Left renal pelvis (tissue), 4 donors: ENCODE data around the gene B3GNT9. TPM values are rescaled to one million over a fixed set of nuclear protein-coding genes. Genes with fewer than 3 reads are reported as not detected.

Source experiments
- DNase-seq, 4 donors: peaks; one replicate each; pipeline ENCODE4 v3.0.0-alpha.2; 2013; ENCODE audit warnings: low read depth in 4 of 4, low spot score in 3 of 4
- polyA plus RNA-seq, 4 donors: library from polyadenylated mRNA; unstranded; fragments of 120-200 nt; gene quantifications; one replicate each; pipeline ENCODE4 v1.2.1, GENCODE V29; 2013; ENCODE audit not compliant: insufficient read length in 4 of 4

The B3GNT9 gene
- polyA plus RNA-seq, 4 donors = 8.5 to 40.1 (median 11.6) TPM

DNA sequence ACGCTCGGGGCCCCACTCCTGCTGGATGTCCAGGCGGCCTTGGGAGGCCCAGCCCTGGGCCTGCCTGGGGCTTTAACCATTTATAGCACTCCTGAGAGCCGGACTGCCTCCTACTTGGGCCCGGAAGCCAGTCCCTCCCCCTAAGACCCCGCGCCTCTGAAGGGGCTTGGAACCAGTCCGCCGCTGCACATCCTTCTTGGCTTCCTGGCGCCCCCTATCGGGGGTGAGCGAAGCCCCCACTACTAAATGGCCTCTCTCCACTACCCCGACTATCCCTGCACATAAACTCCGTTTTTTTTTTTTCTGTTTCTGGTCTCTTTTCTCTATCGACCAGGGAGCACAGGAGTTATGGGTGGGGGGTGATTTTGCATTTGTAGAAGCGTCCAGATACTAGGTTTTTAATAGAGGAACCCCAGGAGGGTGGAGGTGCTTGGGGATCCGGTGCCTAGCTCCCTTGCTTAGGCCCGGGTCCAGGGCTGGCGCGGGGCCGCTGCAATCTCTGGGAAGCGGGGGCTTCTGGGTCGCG is 18.9 kb upstream of the B3GNT9 start:
- DNase-seq = no peak

DNA sequence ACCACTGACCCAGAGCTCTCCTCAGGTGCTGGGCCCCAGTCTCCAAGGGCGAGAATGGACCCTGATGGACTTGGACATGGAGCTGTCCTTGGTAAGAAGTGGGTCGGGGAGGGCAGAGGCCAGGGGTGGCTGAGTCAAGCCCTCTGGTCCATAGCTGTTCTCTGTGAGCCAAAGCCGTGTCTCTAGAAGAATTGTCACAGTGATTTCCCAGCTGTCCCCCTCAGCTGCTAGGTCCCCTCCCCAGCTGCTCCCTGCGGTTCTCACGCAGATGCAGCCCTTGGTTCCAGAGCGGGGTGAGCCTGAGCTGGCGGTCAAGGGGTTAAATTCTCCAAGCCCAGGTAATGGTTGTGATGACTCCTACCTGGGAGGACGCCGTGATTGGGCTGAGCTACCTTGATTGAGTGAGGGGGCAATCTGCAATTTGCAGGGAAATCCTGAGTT is 18.2 kb upstream of the B3GNT9 start:
- no peak for DNase-seq

DNA sequence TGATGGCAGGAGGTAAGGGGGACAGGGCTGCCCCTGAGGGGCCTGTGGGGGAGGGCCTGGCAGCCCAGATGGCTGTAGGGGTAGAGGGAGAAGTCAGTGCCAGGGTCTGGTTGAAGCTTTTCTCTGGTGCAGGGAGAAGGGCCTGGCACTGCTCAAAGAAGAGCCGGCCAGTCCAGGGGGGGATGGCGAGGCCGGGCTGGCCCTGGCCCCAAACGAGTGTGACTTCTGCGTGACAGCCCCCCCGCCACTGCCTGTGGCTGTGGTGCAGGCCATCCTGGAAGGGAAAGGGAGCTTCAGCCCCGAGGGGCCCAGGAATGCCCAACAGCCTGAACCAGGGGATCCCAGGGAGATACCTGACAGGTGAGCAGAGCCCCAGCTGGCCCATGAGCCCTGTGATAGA is 16.8 kb upstream of the B3GNT9 start:
- no peak for DNase-seq

DNA sequence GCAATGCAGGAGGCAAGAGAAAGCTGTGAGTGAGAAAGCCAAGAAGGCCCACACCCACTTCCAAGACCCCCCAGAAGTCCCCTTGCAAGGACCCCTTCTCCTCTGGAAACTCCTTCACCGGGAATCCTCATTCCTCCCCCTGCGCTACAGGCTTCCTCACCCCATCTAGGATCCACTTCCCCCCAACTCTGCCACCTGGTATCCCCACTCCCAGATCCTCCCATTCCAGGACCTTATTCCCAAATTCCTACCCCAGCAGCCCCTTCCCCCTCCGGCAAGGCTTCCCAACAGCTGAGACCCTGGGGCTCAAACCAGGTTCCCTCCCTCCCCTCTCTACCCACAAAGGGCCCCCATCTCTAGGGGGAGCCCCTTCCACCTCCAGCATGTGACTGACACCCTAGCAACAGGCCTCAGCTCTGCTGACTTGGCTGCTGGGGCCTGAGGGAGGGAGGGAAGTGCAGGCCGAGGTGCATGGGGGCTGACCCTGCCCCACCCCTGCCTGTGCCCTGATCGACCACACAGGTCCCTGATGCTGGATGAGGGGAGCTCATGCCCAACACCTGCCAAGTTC is 15.9 kb upstream of the B3GNT9 start:
- DNase-seq = no peak

DNA sequence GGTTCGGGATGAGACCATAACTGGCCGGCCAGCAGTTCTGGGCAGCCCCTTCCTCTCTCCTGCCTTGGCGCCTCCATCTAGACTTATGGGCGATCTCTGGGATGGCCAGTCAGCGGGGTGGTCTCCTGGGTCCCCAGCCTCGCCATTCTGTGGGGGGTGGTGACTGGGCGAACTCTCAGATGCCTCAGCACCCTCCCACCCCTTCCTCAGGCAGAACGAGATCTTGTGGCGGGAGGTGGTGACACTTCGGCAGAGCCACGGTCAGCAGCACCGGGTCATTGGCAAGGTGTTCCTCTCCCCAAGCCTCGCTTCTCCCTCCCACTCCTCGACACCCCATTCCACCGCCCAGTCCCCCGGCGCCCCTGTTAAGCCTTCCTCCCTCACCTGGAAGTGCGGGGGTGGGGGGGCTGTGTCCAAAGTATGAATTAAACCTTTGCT is 15.3 kb upstream of the B3GNT9 start:
- DNase-seq = no peak

DNA sequence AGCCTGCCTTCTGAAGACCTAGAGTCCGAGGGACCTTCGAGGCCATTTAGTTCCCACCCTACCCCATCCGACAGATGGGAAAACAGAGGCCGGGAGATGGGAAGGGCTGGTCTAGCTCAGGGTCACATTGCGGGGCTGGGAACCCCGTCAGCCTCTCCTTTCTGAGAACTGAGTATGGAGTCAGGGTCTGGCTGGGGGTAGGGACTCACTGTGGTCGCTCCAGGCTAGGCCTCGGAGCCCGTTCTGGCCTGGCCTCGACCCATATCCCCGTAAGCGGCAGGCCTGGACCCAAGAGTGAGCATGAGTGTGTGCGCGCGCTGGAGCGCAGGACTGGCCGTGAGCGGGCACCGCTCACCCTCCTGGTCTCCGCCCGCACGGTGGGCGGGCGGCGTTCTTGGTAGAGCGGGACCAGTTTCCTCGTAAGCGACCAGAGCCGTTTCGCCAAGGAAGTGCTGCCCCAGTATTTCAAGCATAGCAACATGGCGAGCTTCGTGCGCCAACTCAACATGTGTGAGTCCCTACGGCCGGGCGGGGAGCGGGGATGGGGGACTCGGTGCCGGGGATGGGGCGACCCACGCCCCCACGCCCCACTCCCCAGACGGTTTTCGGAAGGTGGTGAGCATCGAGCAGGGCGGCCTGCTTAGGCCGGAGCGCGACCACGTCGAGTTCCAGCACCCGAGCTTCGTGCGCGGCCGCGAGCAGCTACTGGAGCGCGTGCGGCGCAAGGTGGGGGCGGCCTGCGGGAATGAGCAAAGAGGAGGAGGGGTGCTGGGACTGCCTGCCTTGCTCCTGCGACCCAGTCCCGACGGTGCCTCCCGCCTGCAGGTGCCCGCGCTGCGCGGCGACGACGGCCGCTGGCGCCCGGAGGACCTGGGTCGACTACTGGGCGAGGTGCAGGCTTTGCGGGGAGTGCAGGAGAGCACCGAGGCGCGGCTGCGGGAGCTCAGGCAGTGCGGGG is 14.6 kb upstream of the B3GNT9 start:
- no peak for DNase-seq

DNA sequence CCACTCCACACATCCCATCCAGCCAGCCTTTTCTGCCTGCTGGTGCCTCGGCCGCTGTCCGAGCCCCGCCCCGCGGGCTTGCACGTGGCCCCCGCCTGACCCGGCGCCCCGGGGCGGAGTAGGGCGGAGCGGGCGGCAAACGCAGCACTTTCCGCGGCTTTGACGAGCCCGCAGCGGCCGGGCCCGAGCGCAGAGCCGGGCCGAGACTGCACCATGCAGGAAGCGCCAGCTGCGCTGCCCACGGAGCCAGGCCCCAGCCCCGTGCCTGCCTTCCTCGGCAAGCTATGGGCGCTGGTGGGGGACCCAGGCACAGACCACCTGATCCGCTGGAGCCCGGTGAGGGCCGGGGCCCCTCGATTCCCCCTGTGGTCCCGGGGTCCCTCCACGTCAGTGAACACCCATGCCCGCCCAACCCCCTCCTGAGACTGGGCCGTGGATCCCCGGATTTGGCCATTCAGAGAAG is 13.8 kb upstream of the B3GNT9 start, which contains the start of gene HSF4:
Gene HSF4, plus strand, starts transcription at position 147 of the 463 bp plus-strand sequence. Its CDS starts 67 bp downstream, at position 214.
- DNase-seq = no peak

DNA sequence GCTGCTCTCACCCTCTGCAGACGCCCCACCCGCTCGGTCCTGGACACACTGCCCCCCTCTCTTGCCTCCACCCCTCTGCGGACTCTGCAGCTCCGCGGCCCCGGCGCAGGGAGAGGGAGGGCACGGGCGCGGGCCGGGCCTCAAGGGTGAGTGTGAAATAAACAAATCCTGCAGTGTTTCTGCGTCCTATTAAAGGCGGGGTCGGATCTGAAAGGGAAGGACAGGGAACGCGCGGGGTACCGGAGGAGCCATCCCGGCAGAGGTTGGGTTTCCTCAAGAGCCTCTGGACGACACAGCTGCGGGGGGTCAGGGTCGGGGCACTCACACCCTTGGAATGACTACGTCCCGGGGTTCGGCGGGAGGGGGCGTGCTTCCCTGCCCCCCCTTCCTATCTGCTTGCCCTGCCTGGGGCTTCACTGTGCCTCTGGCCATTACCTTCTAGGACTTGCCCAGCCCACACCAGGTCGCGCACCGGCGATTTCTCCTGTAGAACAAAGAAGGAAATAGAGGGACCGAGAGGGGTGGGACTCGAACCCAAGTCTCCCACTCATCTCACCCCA is 13.3 kb upstream of the B3GNT9 start:
- DNase-seq = no peak

DNA sequence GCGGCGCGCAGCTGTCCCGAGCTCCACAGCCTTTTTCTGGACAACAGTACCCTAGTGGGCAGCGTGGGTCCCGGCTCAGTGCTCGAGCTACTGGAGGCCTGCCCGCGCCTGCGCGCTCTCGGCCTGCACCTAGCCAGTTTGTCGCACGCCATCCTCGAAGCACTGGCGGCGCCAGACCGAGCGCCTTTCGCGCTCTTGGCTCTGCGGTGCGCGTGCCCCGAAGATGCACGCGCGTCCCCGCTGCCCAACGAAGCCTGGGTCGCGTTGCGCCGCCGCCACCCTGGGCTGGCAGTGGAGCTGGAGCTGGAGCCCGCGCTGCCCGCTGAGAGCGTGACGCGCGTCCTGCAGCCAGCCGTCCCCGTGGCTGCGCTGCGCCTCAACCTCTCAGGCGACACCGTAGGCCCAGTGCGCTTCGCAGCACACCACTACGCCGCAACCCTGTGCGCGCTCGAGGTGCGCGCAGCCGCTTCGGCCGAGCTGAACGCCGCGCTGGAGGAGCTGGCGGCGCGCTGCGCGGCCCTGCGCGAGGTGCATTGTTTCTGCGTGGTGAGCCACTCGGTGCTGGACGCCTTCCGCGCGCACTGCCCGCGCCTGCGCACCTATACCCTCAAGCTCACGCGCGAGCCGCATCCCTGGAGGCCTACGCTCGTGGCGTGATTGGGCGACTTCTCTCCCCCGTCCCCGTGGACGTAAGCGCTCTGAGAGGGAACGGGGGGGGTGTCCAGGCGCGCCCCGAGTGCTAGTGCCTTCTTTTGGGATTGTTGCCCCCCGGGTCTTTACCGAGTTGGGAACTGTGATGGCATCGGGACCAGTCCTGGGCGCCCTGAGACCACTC is 12.6 kb upstream of the B3GNT9 start:
- DNase-seq = no peak

DNA sequence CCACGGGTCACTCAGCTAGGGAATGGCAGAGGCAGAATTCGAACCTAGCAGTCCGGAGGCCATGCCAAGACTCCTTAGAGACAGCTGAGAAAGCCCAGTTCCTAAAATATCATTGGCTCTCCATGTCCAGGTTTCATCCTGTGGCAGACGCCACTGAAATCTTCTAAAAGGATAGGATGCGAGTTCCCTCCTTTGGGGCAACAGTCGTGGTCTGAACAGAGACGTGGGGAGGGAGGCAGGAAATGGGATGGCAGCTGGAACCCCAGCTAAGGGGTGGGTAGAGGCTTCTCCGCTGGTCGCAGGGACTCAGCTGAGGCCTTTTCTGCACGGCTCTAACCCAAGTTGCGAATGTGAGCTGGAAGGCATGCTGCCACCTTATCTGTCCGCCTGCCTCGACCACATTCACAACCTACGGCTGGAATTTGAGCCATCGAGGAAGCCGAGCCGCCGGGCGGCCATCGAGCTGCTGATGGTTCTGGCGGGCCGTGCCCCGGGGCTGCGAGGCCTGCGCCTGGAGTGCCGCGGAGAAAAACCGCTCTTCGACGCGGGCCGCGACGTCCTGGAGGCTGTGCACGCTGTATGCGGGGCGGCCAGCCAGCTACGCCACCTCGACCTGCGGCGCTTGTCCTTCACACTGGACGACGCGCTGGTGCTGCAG is 11.8 kb upstream of the B3GNT9 start:
- DNase-seq = no peak

DNA sequence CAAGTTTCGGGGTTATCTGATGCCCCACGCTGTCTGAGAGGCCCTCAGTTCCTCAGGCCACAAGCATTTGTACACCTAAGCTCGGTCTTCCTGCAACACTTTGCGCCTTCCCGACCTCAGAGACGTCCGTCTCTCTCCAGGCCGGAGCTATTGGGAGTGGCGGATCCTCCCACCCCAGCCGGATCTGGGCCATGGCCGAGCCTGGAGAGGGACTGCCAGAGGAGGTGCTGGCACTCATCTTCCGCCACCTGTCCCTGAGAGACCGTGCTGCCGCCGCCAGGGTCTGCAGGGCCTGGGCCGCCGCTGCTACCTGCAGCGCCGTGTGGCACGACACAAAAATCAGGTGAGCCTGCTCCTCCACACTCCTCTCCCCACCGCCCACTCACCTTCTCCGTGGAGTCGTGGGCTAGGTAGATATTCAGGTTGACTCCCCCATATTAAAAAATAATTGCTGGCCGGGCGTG is 10.8 kb upstream of the B3GNT9 start:
- no peak for DNase-seq

DNA sequence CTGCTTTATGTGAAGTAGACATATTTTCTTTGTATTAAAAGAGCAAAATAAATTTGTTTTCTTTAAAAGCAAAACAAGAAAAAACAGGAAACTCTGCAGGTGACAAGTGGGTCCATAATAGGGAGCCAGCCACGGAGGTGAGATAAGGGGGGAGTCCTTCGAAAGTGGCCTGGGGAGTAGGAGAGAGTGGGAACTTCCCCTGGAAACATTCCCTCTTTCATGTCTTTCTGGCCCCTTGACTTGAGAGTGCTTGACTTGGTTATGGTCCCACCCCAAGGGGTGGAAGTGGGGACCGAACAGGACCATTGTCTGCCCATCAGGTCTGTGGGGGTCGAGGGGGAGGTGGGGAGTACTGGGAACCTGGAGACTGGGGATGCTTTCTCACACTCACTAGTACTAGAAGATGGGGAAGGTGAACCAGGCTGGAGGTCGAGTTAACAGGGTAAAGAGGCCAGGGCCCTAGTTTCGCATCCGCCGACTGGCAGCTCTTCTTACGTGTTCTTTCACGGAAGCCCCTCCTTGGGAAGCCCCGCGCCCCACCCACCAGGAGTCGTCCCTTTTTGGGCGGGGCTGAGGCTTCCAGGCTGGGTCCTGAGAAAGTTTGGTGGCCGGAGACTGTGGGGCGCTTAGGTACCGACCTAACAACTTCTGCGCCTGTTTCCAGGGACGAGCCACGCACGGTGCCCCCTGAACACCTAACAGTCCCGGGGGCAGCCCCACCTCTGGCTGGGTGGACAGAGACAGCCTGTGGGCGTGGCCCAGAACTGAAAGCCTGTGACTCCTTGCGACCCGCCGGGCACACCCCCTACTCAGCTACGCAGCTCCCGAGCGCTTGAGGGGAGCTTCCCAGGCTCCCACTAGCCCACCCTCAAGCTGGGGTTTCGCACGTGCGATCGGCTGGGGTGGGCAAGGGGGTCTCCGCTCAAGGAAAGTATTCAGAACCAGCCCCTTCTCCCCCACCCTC is 8.1 kb upstream of the B3GNT9 start:
- DNase-seq = no peak

DNA sequence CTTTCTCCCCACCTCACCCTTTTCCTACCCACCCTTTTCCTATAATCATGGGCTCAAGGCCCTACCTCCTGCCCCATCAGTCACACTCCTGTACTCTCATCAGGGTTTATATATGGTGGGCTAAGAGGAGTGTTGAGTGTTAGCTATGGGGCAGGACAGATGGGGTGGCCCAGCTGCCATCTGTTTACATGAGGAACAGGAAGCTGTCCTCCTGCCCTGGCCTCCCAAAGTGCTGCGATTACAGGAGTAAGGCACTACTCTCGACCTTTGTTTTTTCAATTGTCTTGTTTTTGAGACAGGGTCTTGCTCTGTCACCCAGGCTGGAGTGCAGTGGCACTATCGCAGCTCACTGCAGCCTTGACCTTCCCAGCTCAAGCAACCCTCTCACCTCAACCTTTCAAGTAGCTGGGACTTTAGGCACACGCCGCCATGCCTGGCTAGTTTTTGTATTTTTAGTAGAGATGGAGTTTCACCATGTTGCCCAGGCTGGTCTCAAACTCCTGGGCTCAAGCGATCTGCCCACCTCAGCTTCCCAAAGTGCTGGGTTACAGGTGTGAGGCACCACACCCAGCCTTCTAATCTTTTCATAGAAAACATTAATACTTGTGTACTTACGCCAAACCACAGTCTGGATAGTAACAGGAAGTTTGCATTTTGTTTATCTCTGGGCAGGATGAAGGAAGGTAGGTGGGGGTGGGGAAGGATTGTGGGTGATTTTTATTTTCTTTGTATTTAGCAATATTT is 7.3 kb upstream of the B3GNT9 start:
- no peak for DNase-seq

DNA sequence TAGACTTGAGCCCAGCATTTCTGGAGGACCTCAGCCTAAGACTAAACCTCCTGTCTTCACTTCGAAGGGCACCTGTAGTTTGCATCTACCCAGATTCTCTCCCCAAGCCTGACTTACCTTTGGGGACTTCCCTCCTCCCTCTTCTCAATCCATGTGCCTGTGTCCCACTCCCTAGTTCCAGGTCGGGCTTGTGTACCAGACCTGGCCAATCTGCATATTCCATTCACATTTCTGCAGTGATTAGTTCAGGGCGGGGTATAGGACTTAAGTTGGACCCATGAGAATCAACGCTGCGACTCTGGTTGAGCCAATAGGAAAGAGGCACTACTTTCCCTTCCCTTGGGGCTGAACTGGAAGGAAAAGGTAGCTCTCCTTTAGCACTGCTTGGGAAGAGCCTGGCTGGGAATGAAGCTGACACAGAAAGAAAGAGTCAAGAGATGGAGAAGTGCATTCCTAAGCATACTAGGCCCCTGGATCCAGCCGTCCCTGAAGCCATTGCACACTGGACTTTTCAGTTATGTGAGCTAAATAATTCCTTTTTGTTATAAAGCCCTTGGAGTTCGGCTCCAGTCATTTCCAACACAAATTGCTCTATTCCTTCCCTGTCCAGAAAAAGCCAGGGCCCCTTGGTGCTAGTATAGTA is 6.4 kb upstream of the B3GNT9 start:
- DNase-seq = no peak

DNA sequence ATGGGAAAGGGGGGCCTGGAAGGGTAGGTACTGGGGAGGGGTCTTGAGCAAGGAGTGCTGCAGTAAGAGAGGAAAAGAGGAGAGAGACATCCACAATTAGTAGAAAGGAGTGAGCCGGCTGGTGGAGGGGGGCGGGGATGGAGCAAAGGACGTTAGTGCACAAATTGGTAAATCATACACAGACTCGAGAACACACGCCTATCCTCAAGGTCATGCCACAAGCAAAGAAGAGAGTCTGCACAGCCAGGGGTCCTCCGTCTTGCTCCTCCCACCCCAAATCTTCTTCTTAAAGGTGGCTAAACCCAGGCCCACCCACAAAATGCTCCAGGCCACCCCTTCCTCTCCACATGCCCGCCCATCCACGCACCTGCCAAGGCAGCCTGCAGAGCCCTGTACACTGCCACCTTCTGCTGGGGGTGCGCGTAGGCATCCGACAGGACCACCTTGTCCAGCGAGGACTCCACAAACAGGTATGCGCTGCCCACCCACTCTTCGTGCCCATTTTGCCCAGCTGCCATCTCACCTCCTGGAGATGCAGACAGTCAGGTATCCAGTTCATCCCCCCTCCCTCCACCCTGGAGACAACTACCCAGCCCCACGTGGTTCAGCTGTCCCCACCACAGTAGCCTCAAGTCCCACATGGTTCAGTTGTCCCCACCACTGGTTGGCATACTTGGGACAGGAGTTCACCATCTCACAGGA is 5.5 kb upstream of the B3GNT9 start:
- DNase-seq = no peak

DNA sequence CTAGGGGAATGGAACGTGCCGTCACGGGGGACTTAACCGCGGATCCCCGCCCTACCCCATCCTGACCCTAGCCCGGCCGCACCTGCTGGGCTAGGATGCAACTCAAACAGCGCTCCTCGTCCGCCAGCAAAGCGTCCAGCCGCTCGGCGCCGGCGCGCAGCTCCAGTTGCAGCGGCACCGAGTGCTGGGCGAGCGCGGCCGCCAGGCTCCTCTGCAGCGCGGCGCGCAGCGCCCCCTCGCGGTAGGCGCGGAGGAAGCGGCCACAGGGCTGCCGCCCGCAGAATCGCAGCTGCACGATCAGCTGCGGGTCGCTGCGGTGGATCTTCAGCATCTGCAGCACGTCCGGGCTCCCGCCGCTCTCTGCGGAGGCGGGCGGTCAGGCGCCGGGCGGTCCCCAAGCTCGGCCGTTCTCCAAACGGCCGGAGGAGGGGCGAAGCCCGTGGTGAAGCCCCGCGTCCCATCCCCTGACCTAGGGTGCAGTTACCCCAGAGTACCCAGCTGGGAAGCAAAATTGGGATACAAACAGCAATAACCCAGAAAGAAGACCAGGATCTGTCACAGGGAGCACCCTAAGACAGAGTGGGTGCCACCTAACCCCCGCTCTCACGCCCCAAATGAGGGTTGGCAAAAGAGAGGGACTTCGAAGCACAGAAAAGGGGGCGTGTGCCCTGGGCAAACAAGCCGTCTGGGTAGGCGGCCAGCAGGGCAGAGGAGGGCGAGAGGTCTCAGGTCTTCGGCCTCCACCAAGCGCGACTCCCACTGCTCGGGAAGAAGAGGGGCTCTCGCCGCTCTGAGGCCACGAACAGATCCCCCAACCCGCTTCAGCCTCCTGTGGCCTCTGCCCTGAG is 4.7 kb upstream of the B3GNT9 start:
- DNase-seq = no peak
